Uterus (tissue), 2 donors: ENCODE measurements around the gene TMEM164.

Experiments used
- POLR2A ChIP-seq, 2 donors: fragments of 450-650 bp; IDR thresholded peaks; one replicate each; pipeline ENCODE4 v1.6.1; 2016; ENCODE audit warnings: antibody characterized with exemption in 2 of 2, mild to moderate bottlenecking in 1 of 2, moderate library complexity in 1 of 2
- TF ChIP-seq, protein P1 (sequence below), 4 experiments: fragments of 200-600 bp in 2 of 4; fragments of 450-650 bp in 2 of 4; sonication (generic) in 2 of 4; IDR thresholded peaks; one replicate each; pipeline ENCODE4 v1.5.1; 2016 to 2019; ENCODE audit warnings: antibody characterized with exemption in 4 of 4, mild to moderate bottlenecking in 2 of 4, moderate library complexity in 1 of 4

DNA sequence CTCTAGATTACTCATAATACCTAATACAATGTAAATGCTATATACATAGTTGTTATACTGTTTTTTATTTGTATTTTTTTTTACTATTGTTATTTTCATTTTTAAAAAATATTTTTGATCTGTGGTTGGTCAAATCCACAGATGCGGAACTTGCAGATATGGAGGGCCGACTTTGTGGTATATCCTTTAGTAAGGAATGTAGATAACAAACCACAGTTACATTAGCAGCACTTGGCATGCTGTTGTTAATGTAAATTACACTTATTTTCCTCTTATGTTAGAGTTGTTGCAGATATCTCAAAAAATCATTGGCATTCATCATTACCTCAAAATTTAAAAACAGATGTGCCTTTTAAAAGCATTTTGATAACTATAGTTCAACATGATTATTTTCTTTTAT, 151.0 kb downstream of the TMEM164 start:
- TF ChIP-seq, protein P1, sequence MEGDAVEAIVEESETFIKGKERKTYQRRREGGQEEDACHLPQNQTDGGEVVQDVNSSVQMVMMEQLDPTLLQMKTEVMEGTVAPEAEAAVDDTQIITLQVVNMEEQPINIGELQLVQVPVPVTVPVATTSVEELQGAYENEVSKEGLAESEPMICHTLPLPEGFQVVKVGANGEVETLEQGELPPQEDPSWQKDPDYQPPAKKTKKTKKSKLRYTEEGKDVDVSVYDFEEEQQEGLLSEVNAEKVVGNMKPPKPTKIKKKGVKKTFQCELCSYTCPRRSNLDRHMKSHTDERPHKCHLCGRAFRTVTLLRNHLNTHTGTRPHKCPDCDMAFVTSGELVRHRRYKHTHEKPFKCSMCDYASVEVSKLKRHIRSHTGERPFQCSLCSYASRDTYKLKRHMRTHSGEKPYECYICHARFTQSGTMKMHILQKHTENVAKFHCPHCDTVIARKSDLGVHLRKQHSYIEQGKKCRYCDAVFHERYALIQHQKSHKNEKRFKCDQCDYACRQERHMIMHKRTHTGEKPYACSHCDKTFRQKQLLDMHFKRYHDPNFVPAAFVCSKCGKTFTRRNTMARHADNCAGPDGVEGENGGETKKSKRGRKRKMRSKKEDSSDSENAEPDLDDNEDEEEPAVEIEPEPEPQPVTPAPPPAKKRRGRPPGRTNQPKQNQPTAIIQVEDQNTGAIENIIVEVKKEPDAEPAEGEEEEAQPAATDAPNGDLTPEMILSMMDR (IDR thresholded peaks at IDR 0.05): no peak
- no peak for TF ChIP-seq POLR2A (IDR thresholded peaks at IDR 0.05)
